MG63 (cell line): ENCODE results near the gene PLXND1. TPM values are rescaled to one million over a fixed set of nuclear protein-coding genes. Genes with fewer than 3 reads are reported as not detected.
"Not testable (repeated sequence)": the region's sequence is repeated elsewhere in the genome, so short reads cannot be mapped to it uniquely, and the experiment has no call there.

Experiments
- DNase-seq: peaks from one replicate; pipeline ENCODE4 v3.0.0-alpha.2; 2020
- H3K27me3 ChIP-seq: fragments of 250-450 bp; sonication (Bioruptor Pico); 2 replicates; pipeline ENCODE4 v1.5.1; 2020; ENCODE audit warnings: mild to moderate bottlenecking, moderate library complexity
- H3K36me3 ChIP-seq: fragments of 250-450 bp; sonication (Bioruptor Pico); 2 replicates; pipeline ENCODE4 v1.5.1; 2020; ENCODE audit warnings: mild to moderate bottlenecking, moderate library complexity
- H3K4me3 ChIP-seq: fragments of 250-450 bp; sonication (Bioruptor Pico); 2 replicates; pipeline ENCODE4 v1.5.1; 2020; ENCODE audit warnings: mild to moderate bottlenecking, moderate library complexity
- H3K9me3 ChIP-seq: fragments of 250-450 bp; sonication (Bioruptor Pico); 2 replicates; pipeline ENCODE4 v1.5.1; 2020; ENCODE audit warnings: mild to moderate bottlenecking, moderate library complexity
- total RNA-seq: library from RNA; depleted of rRNA; stranded (reverse); fragments of >200 nt; shearing (Covaris generic); gene quantifications from 2 replicates; pipeline ENCODE4 v1.2.3, GENCODE V29; 2014; ENCODE audit warnings: low replicate concordance

PLXND1 gene
- total RNA-seq, 1 experiment from 2014 or later: 21.9 TPM

DNA sequence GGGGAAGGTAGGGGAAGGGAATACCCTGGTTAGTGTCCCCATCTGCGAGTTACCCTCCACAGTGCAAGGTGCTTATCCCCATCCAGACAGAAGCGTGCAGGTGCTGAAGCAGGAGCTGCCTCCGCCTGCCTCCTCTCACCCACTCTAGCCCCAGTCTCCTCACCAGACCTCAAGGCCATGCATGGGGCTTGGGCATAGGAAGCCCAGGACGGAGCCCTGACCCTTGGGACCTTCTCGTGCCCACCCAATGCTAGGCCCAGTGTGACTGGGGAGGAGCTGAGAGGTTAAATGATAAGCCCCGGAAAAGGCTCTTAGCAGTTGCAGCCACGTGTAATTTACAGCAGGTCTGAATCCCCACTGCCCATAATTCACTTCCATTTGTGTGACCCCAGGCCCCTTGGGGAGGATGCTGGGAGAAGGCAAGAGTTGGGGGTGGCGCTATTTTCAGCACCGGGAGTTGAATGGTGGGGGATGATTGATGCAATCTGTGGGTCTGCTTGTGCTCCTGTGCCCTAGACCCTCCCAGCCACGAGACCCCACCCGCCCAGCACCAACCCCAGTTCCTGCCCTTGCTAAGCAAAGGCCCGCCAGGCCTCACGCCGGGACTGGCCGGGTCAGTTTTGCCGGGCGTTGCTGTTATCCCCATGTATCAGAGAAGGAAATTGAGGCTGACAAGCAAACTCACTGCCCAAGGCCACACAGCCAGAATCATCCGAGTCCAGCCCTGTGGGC lies 14.5 kb upstream of the PLXND1 start:
- Histone ChIP-seq H3K36me3 (no peaks in the 10 kb centered on the region), H3K4me3 (no peak overlapping the region), H3K27me3 (no peaks in the 10 kb centered on the region), H3K9me3 (no peaks in the 10 kb centered on the region)
- no peak for DNase-seq

- DNase-seq: no peak
- no peaks in the 10 kb centered on the region for H3K9me3 ChIP-seq
Observed at GRCh38 chr3:129619726-129620162, 13.3 kb upstream of the PLXND1 start.

GRCh38 chr3:129618901-129619671 lies 12.6 kb upstream of the PLXND1 start:
- Histone ChIP-seq H3K4me3 (no peak overlapping the region), H3K27me3 (no peaks in the 10 kb centered on the region), H3K36me3 (no peaks in the 10 kb centered on the region), H3K9me3 (no peaks in the 10 kb centered on the region)
- DNase-seq: no peak

More at GRCh38 chr3:129619726-129620162, 13.3 kb upstream of the PLXND1 start:
- H3K36me3 ChIP-seq: no peaks in the 10 kb centered on the region
- no peak overlapping the region for H3K4me3 ChIP-seq
- H3K27me3 ChIP-seq: no peaks in the 10 kb centered on the region

DNA sequence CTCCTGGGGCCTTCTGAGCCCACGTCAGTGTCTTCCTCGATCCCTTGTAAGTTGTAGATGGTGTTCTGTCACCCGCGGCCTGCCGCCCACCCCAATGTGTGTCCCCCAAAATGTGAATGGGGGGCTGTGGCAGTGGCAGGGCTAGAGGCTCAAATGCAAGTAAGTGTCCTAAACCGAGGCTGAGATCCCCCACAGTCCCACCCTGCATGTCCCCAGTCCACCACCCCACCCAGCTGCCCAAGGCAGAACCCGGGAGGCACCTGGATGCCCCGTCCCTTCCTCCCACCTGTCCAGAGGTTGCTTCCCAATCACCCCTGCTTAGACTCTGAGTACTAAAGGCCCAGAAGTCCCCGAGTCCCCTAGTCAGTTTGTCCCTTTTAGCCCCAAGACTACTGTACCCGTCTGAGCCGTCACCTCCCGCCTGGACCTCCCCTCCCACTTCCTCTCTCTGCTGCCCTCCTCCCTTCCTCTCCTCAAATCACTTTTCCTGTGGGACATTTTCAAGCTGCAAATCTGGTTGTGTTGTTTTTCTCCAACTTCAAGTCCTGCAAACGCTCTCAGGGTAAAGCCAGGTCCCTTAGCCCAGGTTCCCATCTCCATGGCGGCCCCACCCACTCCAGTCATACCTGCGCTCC lies 11.8 kb upstream of the PLXND1 start:
- Histone ChIP-seq H3K36me3 (no peaks in the 10 kb centered on the region), H3K4me3 (no peak overlapping the region), H3K9me3 (no peaks in the 10 kb centered on the region), H3K27me3 (no peaks in the 10 kb centered on the region)
- no peak for DNase-seq

GRCh38 chr3:129617381-129618185 lies 11.1 kb upstream of the PLXND1 start:
- Histone ChIP-seq H3K9me3 (no peaks in the 10 kb centered on the region), H3K4me3 (no peak overlapping the region), H3K36me3 (no peaks in the 10 kb centered on the region), H3K27me3 (no peaks in the 10 kb centered on the region)
- no peak for DNase-seq

DNA sequence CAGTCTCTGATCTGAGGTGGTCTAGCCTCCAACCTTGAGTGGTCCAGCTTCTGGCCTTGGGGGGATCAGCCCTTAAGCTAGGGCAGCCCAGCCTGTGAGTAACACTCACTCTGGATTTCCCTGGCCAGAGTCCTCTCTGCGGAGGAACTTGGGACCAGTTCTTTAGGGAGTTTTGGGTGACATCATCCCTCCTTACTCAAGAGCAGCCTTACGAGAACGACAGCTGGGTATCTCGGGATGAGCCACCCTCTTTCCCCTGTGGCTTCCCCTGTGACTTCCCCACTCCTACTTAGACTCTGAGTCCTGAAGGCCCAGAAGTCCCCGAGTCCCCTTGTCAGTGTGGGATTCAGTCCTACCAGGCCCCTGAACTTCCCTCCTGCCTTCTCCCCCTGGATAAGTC lies 10.2 kb upstream of the PLXND1 start:
- Histone ChIP-seq H3K36me3 (no peaks in the 10 kb centered on the region), H3K9me3 (no peaks in the 10 kb centered on the region), H3K27me3 (no peaks in the 10 kb centered on the region), H3K4me3 (no peak overlapping the region)
- no peak for DNase-seq

DNA sequence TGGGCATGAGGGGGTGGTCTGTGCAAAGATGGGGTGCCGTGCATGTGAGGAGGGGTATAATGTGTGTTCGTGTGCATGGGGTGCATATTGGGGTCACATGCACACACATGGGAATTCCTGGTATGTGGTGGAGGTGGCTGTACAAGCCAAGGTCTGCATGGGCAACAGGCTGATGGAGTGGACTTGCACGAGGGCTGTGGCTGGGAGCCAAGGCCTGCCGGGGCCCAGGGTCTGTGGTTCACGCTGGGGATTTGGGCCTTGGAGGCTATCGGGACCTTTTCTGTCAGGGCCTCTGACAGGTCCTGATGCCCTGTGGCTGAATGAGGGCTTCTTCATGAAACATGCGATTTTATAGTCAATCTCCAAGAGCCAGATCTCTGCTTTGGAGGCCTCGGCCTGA lies 9.8 kb upstream of the PLXND1 start:
- H3K9me3 ChIP-seq: no peaks in the 10 kb centered on the region
- no peak overlapping the region for H3K4me3 ChIP-seq
- H3K27me3 ChIP-seq: no peaks in the 10 kb centered on the region
- H3K36me3 ChIP-seq: no peaks in the 10 kb centered on the region
- DNase-seq: no peak

- H3K4me3 ChIP-seq: no peak overlapping the region
- no peaks in the 10 kb centered on the region for H3K9me3 ChIP-seq
- H3K27me3 ChIP-seq: no peaks in the 10 kb centered on the region
- no peaks in the 10 kb centered on the region for H3K36me3 ChIP-seq
- DNase-seq: no peak
Observed at GRCh38 chr3:129615751-129616281, 9.3 kb upstream of the PLXND1 start.

GRCh38 chr3:129614927-129615363 lies 8.5 kb upstream of the PLXND1 start:
- no peak overlapping the region for H3K4me3 ChIP-seq
- H3K9me3 ChIP-seq: no peaks in the 10 kb centered on the region
- H3K36me3 ChIP-seq: no peaks in the 10 kb centered on the region
- H3K27me3 ChIP-seq: no peaks in the 10 kb centered on the region
- DNase-seq: no peak

DNA sequence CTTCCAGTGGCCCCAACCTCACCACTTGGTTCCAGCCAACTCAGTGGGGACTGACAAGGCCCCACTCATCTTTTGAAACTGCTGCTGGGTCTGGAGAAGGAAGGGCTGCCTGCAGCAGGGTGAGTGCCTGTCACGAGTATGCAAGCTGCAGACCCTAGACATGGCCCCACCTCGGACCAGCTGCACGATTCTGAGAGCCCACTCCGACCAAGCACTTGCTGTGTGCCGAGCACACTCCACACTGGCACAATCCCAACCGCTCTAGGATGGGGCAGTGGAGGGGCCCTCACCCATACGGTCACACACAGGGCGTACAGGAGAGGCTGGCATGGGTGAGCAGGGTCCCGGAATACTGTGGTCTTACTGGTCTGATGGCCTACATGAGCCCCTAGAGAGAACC lies 8.0 kb upstream of the PLXND1 start:
- H3K4me3 ChIP-seq: no peak overlapping the region

GRCh38 chr3:129613367-129613740 lies 6.9 kb upstream of the PLXND1 start:
- H3K4me3 ChIP-seq: no peak overlapping the region
- H3K9me3 ChIP-seq: no peaks in the 10 kb centered on the region
- H3K36me3 ChIP-seq: no peaks in the 10 kb centered on the region
- no peaks in the 10 kb centered on the region for H3K27me3 ChIP-seq
- no peak for DNase-seq

More for the DNA sequence above, 8.0 kb upstream of the PLXND1 start:
- Histone ChIP-seq H3K9me3 (no peaks in the 10 kb centered on the region), H3K27me3 (no peaks in the 10 kb centered on the region), H3K36me3 (no peaks in the 10 kb centered on the region)
- DNase-seq: no peak

GRCh38 chr3:129612534-129613366 lies 6.3 kb upstream of the PLXND1 start:
- no peak overlapping the region for H3K4me3 ChIP-seq
- H3K36me3 ChIP-seq: no peaks in the 10 kb centered on the region
- DNase-seq: no peak
- H3K9me3 ChIP-seq: no peaks in the 10 kb centered on the region
- H3K27me3 ChIP-seq: no peaks in the 10 kb centered on the region

- no peaks in the 10 kb centered on the region for H3K27me3 ChIP-seq
- H3K9me3 ChIP-seq: no peaks in the 10 kb centered on the region
- DNase-seq: no peak
- no peaks in the 10 kb centered on the region for H3K36me3 ChIP-seq
- H3K4me3 ChIP-seq: no peak overlapping the region
Observed at GRCh38 chr3:129611812-129612533, 5.5 kb upstream of the PLXND1 start.

- Histone ChIP-seq H3K4me3 (no peak overlapping the region), H3K36me3 (no peaks in the 10 kb centered on the region), H3K9me3 (no peaks in the 10 kb centered on the region), H3K27me3 (no peaks in the 10 kb centered on the region)
- DNase-seq: no peak
Observed at GRCh38 chr3:129611446-129611800, 4.9 kb upstream of the PLXND1 start.

DNA sequence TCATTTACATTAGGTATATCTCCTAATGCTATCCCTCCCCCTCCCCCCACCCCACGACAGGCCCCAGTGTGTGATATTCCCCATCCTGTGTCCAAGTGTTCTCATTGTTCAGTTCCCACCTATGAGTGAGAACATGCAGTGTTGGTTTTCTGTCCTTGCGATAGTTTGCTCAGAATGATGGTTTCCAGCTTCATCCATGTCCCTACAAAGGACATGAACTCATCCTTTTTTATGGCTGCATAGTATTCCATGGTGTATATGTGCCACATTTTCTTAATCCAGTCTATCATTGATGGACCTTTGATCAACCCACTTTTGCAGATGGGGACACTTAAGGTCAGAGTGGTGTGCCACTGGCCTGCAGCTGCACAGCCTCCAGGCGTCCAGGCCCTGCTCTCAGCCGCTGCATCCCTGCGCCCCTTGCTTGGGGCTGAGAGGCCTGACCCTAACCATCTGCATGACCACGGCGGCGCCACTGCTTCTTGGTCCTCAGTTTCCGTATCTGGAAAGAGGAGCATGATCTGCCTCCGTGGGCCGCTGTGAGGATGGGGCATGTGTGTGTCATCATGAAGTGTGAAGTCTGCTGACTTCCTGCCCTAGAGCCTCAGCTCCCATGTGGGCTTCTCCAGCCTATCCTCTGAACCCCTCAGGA lies 4.4 kb upstream of the PLXND1 start:
- not testable (repeated sequence) for H3K36me3 ChIP-seq, H3K27me3 ChIP-seq, DNase-seq, H3K4me3 ChIP-seq, H3K9me3 ChIP-seq
